ENCODE results near the gene NKX2-3.

Gene NKX2-3

GRCh38 chr10:99551158-99551557, 18.4 kb downstream of the NKX2-3 start:
- Histone ChIP-seq H3K4ac (ENCODE audit: low read depth, low read length) (no peak overlapping the region), H3K23ac (ENCODE audit: low read length) (no peak overlapping the region), H3K9ac (ENCODE audit: low read length) (no peak overlapping the region), H3K14ac (ENCODE audit: low read length) (no peak overlapping the region), H2AFZ (ENCODE audit: insufficient read depth, low read length, poor library complexity) (no peak overlapping the region), H3K79me1 (ENCODE audit: low read length) (no peaks in the 10 kb centered on the region), H2BK12ac (ENCODE audit: low read length) (no peak overlapping the region), H4K8ac (ENCODE audit: low read depth, low read length) (no peak overlapping the region), H3K36me3 (ENCODE audit: control insufficient read depth in 1 of 2, insufficient read depth in 2 of 2, low read length in 2 of 2) (no peaks in the 10 kb centered on the region), H3K4me3 (ENCODE audit: low read depth, low read length) (no peak overlapping the region), H3K27me3 (ENCODE audit: insufficient read depth, low read length) (peaks cover 6% of the 10 kb centered on the region), H4K91ac (ENCODE audit: low read depth, low read length) (no peak overlapping the region), H3K18ac (ENCODE audit: low read length) (no peak overlapping the region), H4K12ac (ENCODE audit: low read depth, low read length) (no peak overlapping the region), H3K9me3 (ENCODE audit: insufficient read depth, low read depth, low read length) (peaks cover 1% of the 10 kb centered on the region), H2AK5ac (ENCODE audit: low read length) (no peak overlapping the region), H3K79me2 (ENCODE audit: control insufficient read depth, insufficient read depth, low read length, poor library complexity) (no peaks in the 10 kb centered on the region), H3K4me2 (ENCODE audit: low read length) (no peak overlapping the region), H3K27ac (ENCODE audit: low read depth, low read length) (no peak overlapping the region), H3K4me1 (ENCODE audit: control insufficient read depth in 1 of 2, insufficient read depth in 2 of 2, low read length in 2 of 2) (peaks cover 2% of the 10 kb centered on the region in 2 experiments), H2BK5ac (ENCODE audit: low read depth, low read length, poor library complexity) (no peak overlapping the region), H2BK120ac (ENCODE audit: insufficient read depth, low read length, poor library complexity) (no peak overlapping the region)
- no peak for DNase-seq
- no CpG with 5 or more reads among the region's 5 CpGs for WGBS (ENCODE audit: extremely low coverage, insufficient coverage, insufficient read length)

- no CpG with 5 or more reads among the region's 3 CpGs for WGBS (ENCODE audit: extremely low coverage, insufficient coverage, insufficient read length)
- no peak overlapping the region for H3K14ac ChIP-seq (ENCODE audit: low read length)
- no peak overlapping the region for H2BK5ac ChIP-seq (ENCODE audit: low read depth, low read length, poor library complexity)
- no peak overlapping the region for H3K4ac ChIP-seq (ENCODE audit: low read depth, low read length)
- H3K36me3 ChIP-seq (ENCODE audit: control insufficient read depth in 1 of 2, insufficient read depth in 2 of 2, low read length in 2 of 2) = no peaks in the 10 kb centered on the region
- H3K23ac ChIP-seq (ENCODE audit: low read length) = no peak overlapping the region
- no peak for DNase-seq
- H3K79me2 ChIP-seq (ENCODE audit: control insufficient read depth, insufficient read depth, low read length, poor library complexity) = no peaks in the 10 kb centered on the region
- no peak overlapping the region for H3K4me3 ChIP-seq (ENCODE audit: low read depth, low read length)
- no peak overlapping the region for H2AFZ ChIP-seq (ENCODE audit: insufficient read depth, low read length, poor library complexity)
- H4K91ac ChIP-seq (ENCODE audit: low read depth, low read length) = no peak overlapping the region
- H3K27ac ChIP-seq (ENCODE audit: low read depth, low read length) = no peak overlapping the region
- H2BK120ac ChIP-seq (ENCODE audit: insufficient read depth, low read length, poor library complexity) = no peak overlapping the region
- no peak overlapping the region for H2BK12ac ChIP-seq (ENCODE audit: low read length)
- no peak overlapping the region for H4K8ac ChIP-seq (ENCODE audit: low read depth, low read length)
- peaks cover 4% of the 10 kb centered on the region for H3K27me3 ChIP-seq (ENCODE audit: insufficient read depth, low read length)
- H2AK5ac ChIP-seq (ENCODE audit: low read length) = no peak overlapping the region
- peaks cover 2% of the 10 kb centered on the region in 2 experiments for H3K4me1 ChIP-seq (ENCODE audit: control insufficient read depth in 1 of 2, insufficient read depth in 2 of 2, low read length in 2 of 2)
- H3K79me1 ChIP-seq (ENCODE audit: low read length) = no peaks in the 10 kb centered on the region
- H3K4me2 ChIP-seq (ENCODE audit: low read length) = no peak overlapping the region
- no peak overlapping the region for H3K9ac ChIP-seq (ENCODE audit: low read length)
- no peak overlapping the region for H4K12ac ChIP-seq (ENCODE audit: low read depth, low read length)
- no peak overlapping the region for H3K18ac ChIP-seq (ENCODE audit: low read length)
- H3K9me3 ChIP-seq (ENCODE audit: insufficient read depth, low read depth, low read length) = peaks cover 1% of the 10 kb centered on the region
Observed at GRCh38 chr10:99551616-99552015, 18.9 kb downstream of the NKX2-3 start.

- no peak for DNase-seq
- H2BK5ac ChIP-seq (ENCODE audit: low read depth, low read length, poor library complexity) = no peak overlapping the region
- no peak overlapping the region for H3K27ac ChIP-seq (ENCODE audit: low read depth, low read length)
- no peak overlapping the region for H2AK5ac ChIP-seq (ENCODE audit: low read length)
- H3K18ac ChIP-seq (ENCODE audit: low read length) = no peak overlapping the region
- H2BK12ac ChIP-seq (ENCODE audit: low read length) = no peak overlapping the region
- H3K23ac ChIP-seq (ENCODE audit: low read length) = no peak overlapping the region
- no peak overlapping the region for H3K4me3 ChIP-seq (ENCODE audit: low read depth, low read length)
- H3K4me1 ChIP-seq (ENCODE audit: control insufficient read depth in 1 of 2, insufficient read depth in 2 of 2, low read length in 2 of 2) = peaks cover 2% of the 10 kb centered on the region in 2 experiments
- no peak overlapping the region for H2AFZ ChIP-seq (ENCODE audit: insufficient read depth, low read length, poor library complexity)
- H3K9me3 ChIP-seq (ENCODE audit: insufficient read depth, low read depth, low read length) = no peaks in the 10 kb centered on the region
- no peak overlapping the region for H4K91ac ChIP-seq (ENCODE audit: low read depth, low read length)
- no peaks in the 10 kb centered on the region for H3K79me1 ChIP-seq (ENCODE audit: low read length)
- no peak overlapping the region for H3K9ac ChIP-seq (ENCODE audit: low read length)
- no peak overlapping the region for H4K12ac ChIP-seq (ENCODE audit: low read depth, low read length)
- no peak overlapping the region for H2BK120ac ChIP-seq (ENCODE audit: insufficient read depth, low read length, poor library complexity)
- no peaks in the 10 kb centered on the region for H3K36me3 ChIP-seq (ENCODE audit: control insufficient read depth in 1 of 2, insufficient read depth in 2 of 2, low read length in 2 of 2)
- H3K14ac ChIP-seq (ENCODE audit: low read length) = no peak overlapping the region
- no peaks in the 10 kb centered on the region for H3K79me2 ChIP-seq (ENCODE audit: control insufficient read depth, insufficient read depth, low read length, poor library complexity)
- no peak overlapping the region for H4K8ac ChIP-seq (ENCODE audit: low read depth, low read length)
- H3K4ac ChIP-seq (ENCODE audit: low read depth, low read length) = no peak overlapping the region
- WGBS (ENCODE audit: extremely low coverage, insufficient coverage, insufficient read length) = no CpG with 5 or more reads among the region's 11 CpGs
- H3K27me3 ChIP-seq (ENCODE audit: insufficient read depth, low read length) = no peaks in the 10 kb centered on the region
- H3K4me2 ChIP-seq (ENCODE audit: low read length) = no peak overlapping the region
Observed at GRCh38 chr10:99555371-99555770, 22.6 kb downstream of the NKX2-3 start.

GRCh38 chr10:99555825-99556523, 23.2 kb downstream of the NKX2-3 start:
- Histone ChIP-seq H3K36me3 (ENCODE audit: control insufficient read depth in 1 of 2, insufficient read depth in 2 of 2, low read length in 2 of 2) (no peaks in the 10 kb centered on the region), H2AK5ac (ENCODE audit: low read length) (no peak overlapping the region), H3K4me3 (ENCODE audit: low read depth, low read length) (no peak overlapping the region), H3K79me2 (ENCODE audit: control insufficient read depth, insufficient read depth, low read length, poor library complexity) (no peaks in the 10 kb centered on the region), H2BK120ac (ENCODE audit: insufficient read depth, low read length, poor library complexity) (no peak overlapping the region), H3K4me1 (ENCODE audit: control insufficient read depth in 1 of 2, insufficient read depth in 2 of 2, low read length in 2 of 2) (peaks cover 2% of the 10 kb centered on the region in 2 experiments), H2BK5ac (ENCODE audit: low read depth, low read length, poor library complexity) (no peak overlapping the region), H4K8ac (ENCODE audit: low read depth, low read length) (no peak overlapping the region), H4K91ac (ENCODE audit: low read depth, low read length) (no peak overlapping the region), H3K9me3 (ENCODE audit: insufficient read depth, low read depth, low read length) (no peaks in the 10 kb centered on the region), H2BK12ac (ENCODE audit: low read length) (no peak overlapping the region), H3K9ac (ENCODE audit: low read length) (no peak overlapping the region), H3K4ac (ENCODE audit: low read depth, low read length) (no peak overlapping the region), H3K23ac (ENCODE audit: low read length) (no peak overlapping the region), H3K27ac (ENCODE audit: low read depth, low read length) (no peak overlapping the region), H3K4me2 (ENCODE audit: low read length) (no peak overlapping the region), H3K27me3 (ENCODE audit: insufficient read depth, low read length) (no peaks in the 10 kb centered on the region), H3K18ac (ENCODE audit: low read length) (no peak overlapping the region), H4K12ac (ENCODE audit: low read depth, low read length) (no peak overlapping the region), H2AFZ (ENCODE audit: insufficient read depth, low read length, poor library complexity) (no peak overlapping the region), H3K79me1 (ENCODE audit: low read length) (no peaks in the 10 kb centered on the region), H3K14ac (ENCODE audit: low read length) (no peak overlapping the region)
- DNase-seq = no peak
- no CpG with 5 or more reads among the region's 6 CpGs for WGBS (ENCODE audit: extremely low coverage, insufficient coverage, insufficient read length)

Measured in trophoblast cell (in vitro differentiated cells and primary cell).